HL-60 (cell line): ENCODE measurements around the gene FMN1.
A peak's percentile ranks its signal among the peaks of the same experiment; 100 is the strongest.

Experiments
- DNase-seq, 2 experiments: peaks; one replicate each; pipeline ENCODE4 v3.0.0-alpha.2; 2010 to 2020; ENCODE audit warnings: low read depth in 1 of 2, low spot score in 1 of 2
- H3K27ac ChIP-seq: fragments of 250-450 bp; sonication (Bioruptor Pico); replicated peaks from 2 replicates; pipeline ENCODE4 v1.5.1; 2020; ENCODE audit warnings: mild to moderate bottlenecking, moderate library complexity
- H3K27me3 ChIP-seq: fragments of 250-450 bp; sonication (Bioruptor Pico); 2 replicates; pipeline ENCODE4 v1.5.1; 2021; ENCODE audit warnings: mild to moderate bottlenecking, moderate library complexity; ENCODE audit not compliant: insufficient read depth, poor library complexity, severe bottlenecking
- H3K4me3 ChIP-seq: replicated peaks from 2 replicates; pipeline ENCODE4 v1.5.1; 2011; ENCODE audit warnings: mild to moderate bottlenecking, control low read depth, low read length; ENCODE audit not compliant: insufficient read depth
- GABPA ChIP-seq: IDR thresholded peaks from 2 replicates; pipeline ENCODE4 v1.6.1; 2012; ENCODE audit warnings: low read depth
- POLR2AphosphoS5 ChIP-seq: IDR thresholded peaks from 2 replicates; pipeline ENCODE4 v1.6.1; 2012; ENCODE audit warnings: low read depth
- SPI1 ChIP-seq: IDR thresholded peaks from 2 replicates; pipeline ENCODE4 v1.6.1; 2012; ENCODE audit warnings: low read depth, mild to moderate bottlenecking, borderline replicate concordance
- TF ChIP-seq, protein P1 (sequence below): IDR thresholded peaks from one replicate; pipeline ENCODE4 v1.5.1; 2011; ENCODE audit warnings: low read length, control low read depth, inconsistent platforms; ENCODE audit not compliant: insufficient read depth
- TF ChIP-seq, protein P2 (sequence below): IDR thresholded peaks from 2 replicates; pipeline ENCODE4 v1.6.1; 2012; ENCODE audit warnings: low read depth; ENCODE audit not compliant: insufficient replicate concordance

Gene FMN1

DNA sequence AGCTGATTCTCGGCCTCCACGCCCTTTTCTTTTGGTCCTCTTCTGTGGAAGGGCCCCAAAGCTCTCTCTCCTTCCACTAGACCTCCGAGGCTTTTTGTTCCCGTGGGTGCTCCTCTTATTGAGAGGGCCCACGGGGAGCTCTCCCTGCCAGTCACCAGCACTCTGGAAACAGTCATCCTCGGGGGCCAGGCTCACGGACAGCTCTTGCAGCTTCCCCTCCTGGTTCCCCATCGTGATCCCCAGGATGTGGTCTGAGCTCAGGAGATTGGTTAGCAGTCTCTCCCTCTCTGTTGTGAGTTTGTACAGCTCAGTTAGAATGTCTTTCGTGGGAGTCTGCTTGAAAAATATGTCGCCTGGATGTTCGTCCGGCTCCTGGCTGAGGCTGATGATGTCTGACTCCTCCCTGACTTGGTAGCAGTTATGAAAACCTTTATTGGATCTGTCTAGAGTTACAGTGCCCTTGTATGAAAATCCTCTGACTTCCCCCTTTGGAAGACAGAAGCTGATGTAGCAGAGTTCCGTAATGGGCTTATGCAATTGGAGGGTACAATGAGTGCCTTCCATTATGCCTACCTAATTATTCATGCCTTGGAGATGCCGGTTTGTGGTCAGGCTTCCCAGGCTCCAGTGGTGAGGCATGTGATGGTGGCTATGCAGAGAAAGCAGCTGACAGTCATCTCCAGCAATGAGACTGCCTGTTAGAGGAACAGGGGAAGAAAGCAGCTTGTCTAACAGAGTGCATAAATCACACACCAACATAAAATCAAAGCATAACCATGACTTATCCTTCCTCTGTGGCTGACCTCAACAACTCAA is 40.0 kb downstream of the FMN1 start:
- Histone ChIP-seq H3K27me3 (no peaks in the 10 kb centered on the region), H3K27ac (no peak overlapping the region), H3K4me3 (no peak overlapping the region)
- DNase-seq = peak; percentile 46 to 95
- TF ChIP-seq POLR2AphosphoS5 = peak; percentile 17; the same call in 1 of the 2 replicates
- TF ChIP-seq SPI1 = peak; percentile 56; the same call in 1 of the 2 replicates
- TF ChIP-seq GABPA = no peak
- TF ChIP-seq, protein P1, sequence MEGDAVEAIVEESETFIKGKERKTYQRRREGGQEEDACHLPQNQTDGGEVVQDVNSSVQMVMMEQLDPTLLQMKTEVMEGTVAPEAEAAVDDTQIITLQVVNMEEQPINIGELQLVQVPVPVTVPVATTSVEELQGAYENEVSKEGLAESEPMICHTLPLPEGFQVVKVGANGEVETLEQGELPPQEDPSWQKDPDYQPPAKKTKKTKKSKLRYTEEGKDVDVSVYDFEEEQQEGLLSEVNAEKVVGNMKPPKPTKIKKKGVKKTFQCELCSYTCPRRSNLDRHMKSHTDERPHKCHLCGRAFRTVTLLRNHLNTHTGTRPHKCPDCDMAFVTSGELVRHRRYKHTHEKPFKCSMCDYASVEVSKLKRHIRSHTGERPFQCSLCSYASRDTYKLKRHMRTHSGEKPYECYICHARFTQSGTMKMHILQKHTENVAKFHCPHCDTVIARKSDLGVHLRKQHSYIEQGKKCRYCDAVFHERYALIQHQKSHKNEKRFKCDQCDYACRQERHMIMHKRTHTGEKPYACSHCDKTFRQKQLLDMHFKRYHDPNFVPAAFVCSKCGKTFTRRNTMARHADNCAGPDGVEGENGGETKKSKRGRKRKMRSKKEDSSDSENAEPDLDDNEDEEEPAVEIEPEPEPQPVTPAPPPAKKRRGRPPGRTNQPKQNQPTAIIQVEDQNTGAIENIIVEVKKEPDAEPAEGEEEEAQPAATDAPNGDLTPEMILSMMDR = no peak
- TF ChIP-seq, protein P2, sequence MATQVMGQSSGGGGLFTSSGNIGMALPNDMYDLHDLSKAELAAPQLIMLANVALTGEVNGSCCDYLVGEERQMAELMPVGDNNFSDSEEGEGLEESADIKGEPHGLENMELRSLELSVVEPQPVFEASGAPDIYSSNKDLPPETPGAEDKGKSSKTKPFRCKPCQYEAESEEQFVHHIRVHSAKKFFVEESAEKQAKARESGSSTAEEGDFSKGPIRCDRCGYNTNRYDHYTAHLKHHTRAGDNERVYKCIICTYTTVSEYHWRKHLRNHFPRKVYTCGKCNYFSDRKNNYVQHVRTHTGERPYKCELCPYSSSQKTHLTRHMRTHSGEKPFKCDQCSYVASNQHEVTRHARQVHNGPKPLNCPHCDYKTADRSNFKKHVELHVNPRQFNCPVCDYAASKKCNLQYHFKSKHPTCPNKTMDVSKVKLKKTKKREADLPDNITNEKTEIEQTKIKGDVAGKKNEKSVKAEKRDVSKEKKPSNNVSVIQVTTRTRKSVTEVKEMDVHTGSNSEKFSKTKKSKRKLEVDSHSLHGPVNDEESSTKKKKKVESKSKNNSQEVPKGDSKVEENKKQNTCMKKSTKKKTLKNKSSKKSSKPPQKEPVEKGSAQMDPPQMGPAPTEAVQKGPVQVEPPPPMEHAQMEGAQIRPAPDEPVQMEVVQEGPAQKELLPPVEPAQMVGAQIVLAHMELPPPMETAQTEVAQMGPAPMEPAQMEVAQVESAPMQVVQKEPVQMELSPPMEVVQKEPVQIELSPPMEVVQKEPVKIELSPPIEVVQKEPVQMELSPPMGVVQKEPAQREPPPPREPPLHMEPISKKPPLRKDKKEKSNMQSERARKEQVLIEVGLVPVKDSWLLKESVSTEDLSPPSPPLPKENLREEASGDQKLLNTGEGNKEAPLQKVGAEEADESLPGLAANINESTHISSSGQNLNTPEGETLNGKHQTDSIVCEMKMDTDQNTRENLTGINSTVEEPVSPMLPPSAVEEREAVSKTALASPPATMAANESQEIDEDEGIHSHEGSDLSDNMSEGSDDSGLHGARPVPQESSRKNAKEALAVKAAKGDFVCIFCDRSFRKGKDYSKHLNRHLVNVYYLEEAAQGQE = no peak

DNA sequence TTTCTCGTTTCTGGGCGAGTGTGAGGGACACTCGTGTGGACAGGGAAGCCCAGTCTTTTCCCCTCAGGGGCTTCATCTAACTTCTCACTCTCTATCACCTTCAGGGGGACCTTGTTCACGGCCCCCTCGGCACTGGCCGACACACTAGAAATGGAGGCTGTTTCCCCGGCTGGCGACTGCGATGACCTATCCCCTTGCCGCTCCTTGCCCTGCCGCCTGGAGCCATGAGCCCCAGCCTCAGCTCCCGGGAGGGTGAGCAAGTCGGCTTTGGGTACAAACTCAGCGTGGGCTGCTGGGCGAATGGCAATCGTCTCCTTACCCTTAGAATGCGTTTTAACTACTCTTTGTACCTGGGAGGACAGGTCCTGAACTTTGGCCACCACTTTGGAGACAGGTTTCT is 41.0 kb downstream of the FMN1 start:
- H3K4me3 ChIP-seq = no peak overlapping the region
- no peak overlapping the region for H3K27ac ChIP-seq
- DNase-seq = no peak
- TF ChIP-seq POLR2AphosphoS5 (no peak), GABPA (no peak), SPI1 (no peak)
- TF ChIP-seq, protein P2 = no peak
- TF ChIP-seq, protein P1 = no peak
- H3K27me3 ChIP-seq = no peaks in the 10 kb centered on the region

DNA sequence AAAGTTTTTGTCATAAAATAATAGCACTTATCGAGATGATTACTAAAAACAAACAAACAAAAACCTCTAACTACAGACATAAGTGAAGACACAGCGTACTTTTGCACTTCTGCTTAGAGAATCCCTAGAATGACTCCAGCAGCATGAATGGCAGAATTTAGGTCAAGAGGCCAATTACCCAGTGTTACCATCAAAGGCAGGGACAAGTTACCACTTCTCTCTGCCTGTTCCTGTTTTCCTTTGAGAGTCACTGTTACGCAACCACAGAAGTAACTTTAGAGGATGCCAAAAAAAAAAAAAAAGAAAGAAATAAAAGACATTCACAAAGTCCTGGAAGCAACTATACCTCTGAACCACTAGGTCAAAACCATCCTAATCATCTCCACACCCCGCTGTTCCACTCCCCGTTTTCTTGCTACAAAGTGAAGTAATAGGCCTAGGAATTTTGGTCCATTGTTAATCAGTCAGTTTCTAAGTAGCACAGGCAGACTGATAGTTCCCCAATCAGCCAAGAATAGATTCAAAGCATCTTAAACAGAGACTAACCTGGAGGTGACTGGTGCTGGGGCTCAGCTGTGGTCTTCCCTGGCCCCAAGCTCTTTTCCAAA is 41.9 kb downstream of the FMN1 start:
- no peak overlapping the region for H3K4me3 ChIP-seq
- no peak overlapping the region for H3K27ac ChIP-seq
- TF ChIP-seq GABPA (no peak), SPI1 (peak; percentile 78), POLR2AphosphoS5 (no peak)
- TF ChIP-seq, protein P2 = no peak
- TF ChIP-seq, protein P1 = no peak
- no peaks in the 10 kb centered on the region for H3K27me3 ChIP-seq
- DNase-seq = peak; percentile 64 to 77
